H9 (cell line): Measurements from ENCODE around the gene FGFR4. TPM values are rescaled to one million over a fixed set of nuclear protein-coding genes. Genes with fewer than 3 reads are reported as not detected.

Experiments used
- DNase-seq: peaks from one replicate; pipeline ENCODE4 v3.0.0-alpha.2; 2017
- H2AFZ ChIP-seq: one replicate; pipeline ENCODE4 v1.6.1; 2013; ENCODE audit warnings: mild to moderate bottlenecking, low read length, control low read depth, moderate library complexity
- H2AK5ac ChIP-seq: 2 replicates; pipeline ENCODE4 v1.6.1; 2013; ENCODE audit warnings: low read length, control low read depth, mixed read lengths; ENCODE audit not compliant: insufficient read length
- H2BK120ac ChIP-seq: one replicate; pipeline ENCODE4 v1.6.1; 2013; ENCODE audit warnings: low read depth, mild to moderate bottlenecking, low read length, control low read depth, inconsistent platforms; ENCODE audit not compliant: poor library complexity, severe bottlenecking
- H2BK12ac ChIP-seq: 2 replicates; pipeline ENCODE4 v1.6.1; 2013; ENCODE audit warnings: low read length, control low read depth, mixed read lengths, low read depth; ENCODE audit not compliant: insufficient read length
- H2BK15ac ChIP-seq: 2 replicates; pipeline ENCODE4 v1.6.1; 2013; ENCODE audit warnings: low read depth, low read length, control low read depth
- H2BK20ac ChIP-seq: one replicate; pipeline ENCODE4 v1.6.1; 2013; ENCODE audit warnings: low read depth, mild to moderate bottlenecking, low read length, control low read depth, inconsistent platforms; ENCODE audit not compliant: poor library complexity, severe bottlenecking
- H2BK5ac ChIP-seq: 2 replicates; pipeline ENCODE4 v1.6.1; 2013; ENCODE audit warnings: low read length, control low read depth, mixed read lengths; ENCODE audit not compliant: insufficient read length
- H3K14ac ChIP-seq: 2 replicates; pipeline ENCODE4 v1.6.1; 2013; ENCODE audit warnings: low read length, control low read depth; ENCODE audit not compliant: insufficient read depth
- H3K18ac ChIP-seq: 2 replicates; pipeline ENCODE4 v1.6.1; 2013; ENCODE audit warnings: low read depth, mild to moderate bottlenecking, mixed read lengths, low read length, control low read depth; ENCODE audit not compliant: insufficient read length
- H3K23ac ChIP-seq: 2 replicates; pipeline ENCODE4 v1.6.1; 2013; ENCODE audit warnings: low read length, control low read depth, mixed read lengths, low read depth; ENCODE audit not compliant: insufficient read length
- H3K23me2 ChIP-seq: 2 replicates; pipeline ENCODE4 v1.6.1; 2013; ENCODE audit warnings: low read depth, mild to moderate bottlenecking, mixed read lengths, low read length, control low read depth; ENCODE audit not compliant: insufficient read length, poor library complexity, severe bottlenecking
- H3K27ac ChIP-seq: 2 replicates; pipeline ENCODE4 v1.5.1; 2013; ENCODE audit warnings: low read length, control low read depth, mixed read lengths, low read depth; ENCODE audit not compliant: insufficient read length
- H3K27me3 ChIP-seq: 2 replicates; pipeline ENCODE4 v1.6.1; 2013; ENCODE audit warnings: low read length, control low read depth, inconsistent platforms; ENCODE audit not compliant: insufficient read depth
- H3K4ac ChIP-seq: 2 replicates; pipeline ENCODE4 v1.6.1; 2013; ENCODE audit warnings: low read depth, mild to moderate bottlenecking, control low read depth, inconsistent platforms, low read length, moderate library complexity
- H3K4me1 ChIP-seq: 2 replicates; pipeline ENCODE4 v1.6.1; 2013; ENCODE audit warnings: low read length, control low read depth, inconsistent platforms; ENCODE audit not compliant: insufficient read depth
- H3K4me2 ChIP-seq: 2 replicates; pipeline ENCODE4 v1.6.1; 2013; ENCODE audit warnings: low read length, control low read depth, mixed read lengths; ENCODE audit not compliant: insufficient read length, insufficient read depth
- H3K56ac ChIP-seq: 2 replicates; pipeline ENCODE4 v1.6.1; 2013; ENCODE audit warnings: low read depth, mild to moderate bottlenecking, mixed read lengths, low read length, control low read depth; ENCODE audit not compliant: insufficient read length
- H3K79me1 ChIP-seq: 2 replicates; pipeline ENCODE4 v1.6.1; 2013; ENCODE audit warnings: low read depth, mild to moderate bottlenecking, moderate library complexity, low read length, control low read depth, inconsistent platforms; ENCODE audit not compliant: insufficient read depth, poor library complexity, severe bottlenecking
- H3K79me2 ChIP-seq: 2 replicates; pipeline ENCODE4 v1.6.1; 2013; ENCODE audit warnings: low read length, control low read depth, inconsistent platforms; ENCODE audit not compliant: insufficient read depth
- H3K9ac ChIP-seq: 2 replicates; pipeline ENCODE4 v1.6.1; 2013; ENCODE audit warnings: low read length, control low read depth, mixed read lengths; ENCODE audit not compliant: insufficient read length; ENCODE audit errors: extremely low read depth
- H3K9me3 ChIP-seq: one replicate; pipeline ENCODE4 v1.6.1; 2013; ENCODE audit warnings: low read depth, low read length, inconsistent platforms; ENCODE audit not compliant: control insufficient read depth
- H3T11ph ChIP-seq: one replicate; pipeline ENCODE4 v1.6.1; 2013; ENCODE audit warnings: mild to moderate bottlenecking, low read length, control low read depth, inconsistent platforms
- H4K20me1 ChIP-seq: one replicate; pipeline ENCODE4 v1.6.1; 2013; ENCODE audit not compliant: control insufficient read depth, insufficient read length, insufficient read depth
- H4K5ac ChIP-seq: 2 replicates; pipeline ENCODE4 v1.6.1; 2013; ENCODE audit warnings: low read depth, mild to moderate bottlenecking, mixed read lengths, low read length, control low read depth; ENCODE audit not compliant: insufficient read length
- H4K8ac ChIP-seq: replicated peaks from 2 replicates; pipeline ENCODE4 v1.6.1; 2013; ENCODE audit warnings: low read length, control low read depth, mixed read lengths, low read depth; ENCODE audit not compliant: insufficient read length
- H4K91ac ChIP-seq: 2 replicates; pipeline ENCODE4 v1.6.1; 2013; ENCODE audit warnings: low read depth, mild to moderate bottlenecking, moderate library complexity, mixed read lengths, low read length, control low read depth; ENCODE audit not compliant: insufficient read length
- H3K27ac Mint-ChIP-seq, 3 experiments: 2 replicates in 2 of 3; 3 replicates in 1 of 3; pipeline ENCODE4 v1.8.0; 2020 to 2021; ENCODE audit warnings: mixed read lengths in 3 of 3, mild to moderate bottlenecking in 1 of 3, moderate library complexity in 1 of 3
- H3K27me3 Mint-ChIP-seq: 2 replicates; pipeline ENCODE4 v1.8.0; 2021; ENCODE audit warnings: low read depth, mild to moderate bottlenecking, moderate library complexity, mixed read lengths
- H3K36me3 Mint-ChIP-seq, 3 experiments: 2 replicates in 2 of 3; 3 replicates in 1 of 3; pipeline ENCODE4 v1.8.0; 2020 to 2021; ENCODE audit warnings: low read depth in 3 of 3, mixed read lengths in 3 of 3; ENCODE audit not compliant: insufficient read depth in 1 of 3
- H3K4me1 Mint-ChIP-seq, 2 experiments: 2 replicates each; pipeline ENCODE4 v1.8.0; 2020; ENCODE audit warnings: mixed read lengths in 2 of 2
- H3K4me3 Mint-ChIP-seq, 2 experiments: 2 replicates in 1 of 2; 3 replicates in 1 of 2; pipeline ENCODE4 v1.8.0; 2020 to 2021; ENCODE audit warnings: mild to moderate bottlenecking in 2 of 2, mixed read lengths in 2 of 2, moderate library complexity in 1 of 2
- H3K9me3 Mint-ChIP-seq, 2 experiments: 2 replicates in 1 of 2; 3 replicates in 1 of 2; pipeline ENCODE4 v1.8.0; 2020; ENCODE audit warnings: mild to moderate bottlenecking in 2 of 2, mixed read lengths in 2 of 2, moderate library complexity in 1 of 2
- CTCF ChIP-seq: fragments of 200-600 bp; sonication (generic); conservative IDR thresholded peaks from 3 replicates; pipeline ENCODE4 v1.8.0; 2021; ENCODE audit warnings: antibody characterized with exemption, mild to moderate bottlenecking
- WGBS: extraction: QIAGEN DNeasy Blood & Tissue Kit; methylation state at CpG from one replicate; pipeline ENCODE4 v1.1.7; 2013; ENCODE audit warnings: missing lambda C conversion rate, low lambda C conversion rate, mixed read lengths; ENCODE audit not compliant: insufficient read length; ENCODE audit errors: extremely low coverage; 5-methylcytosine and 5-hydroxymethylcytosine counted together
- total RNA-seq: library from RNA; stranded (reverse); gene quantifications from 2 replicates; pipeline ENCODE4 v1.2.1, GENCODE V29; 2021

Gene FGFR4
- total RNA-seq, 1 experiment from 2014 or later, result 52.8 TPM

GRCh38 chr5:177097016-177097985 lies 10.6 kb downstream of the FGFR4 start:
- no peak overlapping the region; the same call in 1 of the 2 replicates for H3K14ac ChIP-seq
- no peaks in the 10 kb centered on the region for H3K27me3 ChIP-seq
- H2BK20ac ChIP-seq, result no peak overlapping the region
- H4K5ac ChIP-seq, result no peak overlapping the region
- H2BK5ac ChIP-seq, result no peak overlapping the region
- no peak for TF ChIP-seq CTCF
- no peaks in the 10 kb centered on the region for H3K79me1 ChIP-seq
- no peak overlapping the region for H3T11ph ChIP-seq
- no peaks in the 10 kb centered on the region for H3K9me3 ChIP-seq
- H3K4me1 ChIP-seq, result peaks cover 5% of the 10 kb centered on the region; the same call in 1 of the 2 replicates
- no peak overlapping the region for H2BK120ac ChIP-seq
- no peak overlapping the region for H2AK5ac ChIP-seq
- no peak overlapping the region for H2AFZ ChIP-seq
- no peaks in the 10 kb centered on the region for H3K9me3 Mint-ChIP-seq
- H4K8ac ChIP-seq, result no peak overlapping the region
- no peak overlapping the region for H3K4me2 ChIP-seq
- H2BK12ac ChIP-seq, result no peak overlapping the region
- H3K27ac ChIP-seq, result no peak overlapping the region
- no peak for DNase-seq
- H3K27me3 Mint-ChIP-seq, result no peaks in the 10 kb centered on the region
- H3K23ac ChIP-seq, result no peak overlapping the region
- peaks cover 9 to 40% (median 30%) of the 10 kb centered on the region in 3 experiments; a peak in 6 of 7 replicates for H3K36me3 Mint-ChIP-seq
- H3K27ac Mint-ChIP-seq, result peak overlapping the region in 2 of 3 experiments; percentile 80 to 86; a peak in 3 of 7 replicates
- no peak overlapping the region for H4K91ac ChIP-seq
- no peak overlapping the region for H3K56ac ChIP-seq
- H3K4me3 Mint-ChIP-seq, result no peak overlapping the region
- H4K20me1 ChIP-seq, result no peaks in the 10 kb centered on the region
- H3K79me2 ChIP-seq, result no peaks in the 10 kb centered on the region
- no peak overlapping the region for H3K4ac ChIP-seq
- H3K9ac ChIP-seq, result no peak overlapping the region
- peaks cover 16 to 30% of the 10 kb centered on the region in 2 experiments for H3K4me1 Mint-ChIP-seq
- H3K18ac ChIP-seq, result no peak overlapping the region
- no peaks in the 10 kb centered on the region for H3K23me2 ChIP-seq
- WGBS, result no CpG with 5 or more reads among the region's 30 CpGs
- H2BK15ac ChIP-seq, result no peak overlapping the region
